Upper lobe of right lung (tissue), 1 donor: ENCODE measurements around the gene PAMR1. TPM values are rescaled to one million over a fixed set of nuclear protein-coding genes. Genes with fewer than 3 reads are reported as not detected.

Experiments
- ATAC-seq: fragments of 200-7000 bp; cut with Tn5 transposase; one replicate; pipeline ENCODE4 v1.9.1; 2020; ENCODE audit warnings: mild to moderate bottlenecking, moderate library complexity
- DNase-seq: peaks from one replicate; pipeline ENCODE4 v3.0.0-alpha.2; 2020
- H3K27ac ChIP-seq: fragments of 200-600 bp; one replicate; pipeline ENCODE4 v1.8.0; 2022
- H3K27me3 ChIP-seq: fragments of 200-600 bp; one replicate; pipeline ENCODE4 v1.8.0; 2022; ENCODE audit warnings: mild to moderate bottlenecking
- H3K36me3 ChIP-seq: fragments of 200-600 bp; one replicate; pipeline ENCODE4 v1.8.0; 2022
- H3K4me1 ChIP-seq: fragments of 200-600 bp; one replicate; pipeline ENCODE4 v1.8.0; 2022
- H3K4me3 ChIP-seq: fragments of 200-600 bp; one replicate; pipeline ENCODE4 v1.8.0; 2022; ENCODE audit warnings: mild to moderate bottlenecking
- H3K9me3 ChIP-seq: fragments of 200-600 bp; one replicate; pipeline ENCODE4 v1.8.0; 2022
- CTCF ChIP-seq: fragments of 200-600 bp; IDR thresholded peaks from one replicate; pipeline ENCODE4 v1.8.0; 2022; ENCODE audit warnings: antibody characterized with exemption
- intact Hi-C: fragments of 100-400 bp; cut with DNase I; formaldehyde crosslinking; loops from one replicate; pipeline ENCODE4 v1.11.0; 2022
- total RNA-seq: library from RNA; stranded (reverse); fragmentation: NEBNext Ultra II Directional; extraction: Animal tissue kit (Norgen Biotek cat#: 25700); gene quantifications from one replicate; pipeline ENCODE4 v1.2.1, GENCODE V29; 2021
- donor health status: DM: no; HTN: yes; CAD: no; lungs with severe emphysema.

The PAMR1 gene
- total RNA-seq, 1 donor from 2014 or later = 12.4 TPM

GRCh38 chr11:35466058-35466457 is 59.4 kb downstream of the PAMR1 start:
- Histone ChIP-seq H3K9me3 (no peaks in the 10 kb centered on the region), H3K27me3 (no peaks in the 10 kb centered on the region), H3K27ac (no peak overlapping the region), H3K4me1 (no peaks in the 10 kb centered on the region), H3K4me3 (no peak overlapping the region), H3K36me3 (no peaks in the 10 kb centered on the region)
- intact Hi-C loops = no loop called here
- TF ChIP-seq CTCF = no peak
- ATAC-seq (no peak), DNase-seq (no peak)

- Histone ChIP-seq H3K27me3 (no peaks in the 10 kb centered on the region), H3K36me3 (no peaks in the 10 kb centered on the region), H3K4me3 (no peak overlapping the region), H3K27ac (no peak overlapping the region), H3K9me3 (no peaks in the 10 kb centered on the region), H3K4me1 (no peaks in the 10 kb centered on the region)
- DNase-seq (no peak), ATAC-seq (no peak)
- TF ChIP-seq CTCF = no peak
- intact Hi-C loops = no loop called here
Measured at GRCh38 chr11:35464308-35464707, 61.1 kb downstream of the PAMR1 start.

GRCh38 chr11:35463331-35463751 is 62.1 kb downstream of the PAMR1 start:
- Histone ChIP-seq H3K4me1 (no peaks in the 10 kb centered on the region), H3K4me3 (no peak overlapping the region), H3K9me3 (no peaks in the 10 kb centered on the region), H3K27ac (no peak overlapping the region), H3K27me3 (no peaks in the 10 kb centered on the region), H3K36me3 (no peaks in the 10 kb centered on the region)
- no peak for ATAC-seq
- DNase-seq = no peak
- no peak for TF ChIP-seq CTCF
- intact Hi-C loops = no loop called here

- ATAC-seq (no peak), DNase-seq (no peak)
- Histone ChIP-seq H3K9me3 (no peaks in the 10 kb centered on the region), H3K36me3 (no peaks in the 10 kb centered on the region), H3K4me1 (no peaks in the 10 kb centered on the region), H3K27ac (no peak overlapping the region), H3K4me3 (no peak overlapping the region), H3K27me3 (no peaks in the 10 kb centered on the region)
- no peak for TF ChIP-seq CTCF
- intact Hi-C loops = no loop called here
Measured at GRCh38 chr11:35461917-35462538, 63.4 kb downstream of the PAMR1 start.

GRCh38 chr11:35459489-35459888 is 65.9 kb downstream of the PAMR1 start:
- no peak overlapping the region for H3K4me3 ChIP-seq
- no peaks in the 10 kb centered on the region for H3K4me1 ChIP-seq
- no peak for TF ChIP-seq CTCF
- intact Hi-C loops = no loop called here
- H3K36me3 ChIP-seq = no peaks in the 10 kb centered on the region
- no peaks in the 10 kb centered on the region for H3K9me3 ChIP-seq
- H3K27ac ChIP-seq = no peak overlapping the region
- DNase-seq = no peak
- no peak for ATAC-seq
- H3K27me3 ChIP-seq = no peaks in the 10 kb centered on the region

- H3K4me3 ChIP-seq = no peak overlapping the region
- ATAC-seq (no peak), DNase-seq (no peak)
- no peaks in the 10 kb centered on the region for H3K4me1 ChIP-seq
- no peak for TF ChIP-seq CTCF
- H3K27ac ChIP-seq = no peak overlapping the region
- H3K36me3 ChIP-seq = no peaks in the 10 kb centered on the region
- H3K9me3 ChIP-seq = no peaks in the 10 kb centered on the region
- H3K27me3 ChIP-seq = no peaks in the 10 kb centered on the region
- intact Hi-C loops = no loop called here
Measured at GRCh38 chr11:35458846-35459245, 66.6 kb downstream of the PAMR1 start.
